CD14-positive monocyte (primary cell): ENCODE measurements around the gene CDKN1B. TPM values are rescaled to one million over a fixed set of nuclear protein-coding genes. Genes with fewer than 3 reads are reported as not detected.

Source experiments
- DNase-seq, 3 donors: peaks; one replicate each; pipeline ENCODE4 v3.0.0-alpha.2; 2011 to 2022
- H2AFZ ChIP-seq: 2 replicates; pipeline ENCODE4 v1.6.0; 2012; ENCODE audit warnings: mild to moderate bottlenecking, low read depth, low read length, inconsistent platforms; ENCODE audit not compliant: insufficient read depth, poor library complexity, severe bottlenecking
- H3K27ac ChIP-seq, 2 donors: 1 replicate in 1 of 2; 2 replicates in 1 of 2; pipeline ENCODE4 v1.5.1; 2012 to 2013; ENCODE audit warnings: low read length in 2 of 2, control low read depth in 1 of 2, inconsistent platforms in 1 of 2, low read depth in 1 of 2, mild to moderate bottlenecking in 1 of 2
- H3K27me3 ChIP-seq, 2 donors: one replicate each; pipeline versions ENCODE4 v1.6.0 to v1.6.1; 2011 to 2013; ENCODE audit warnings: low read length in 2 of 2; ENCODE audit not compliant: control insufficient read depth in 2 of 2, insufficient read depth in 2 of 2
- H3K36me3 ChIP-seq, 2 donors: replicated peaks in 1 of 2; 1 replicate in 1 of 2; 2 replicates in 1 of 2; pipeline versions ENCODE4 v1.5.1 to v1.6.1; 2012 to 2013; ENCODE audit warnings: low read length in 2 of 2, control low read depth in 1 of 2, inconsistent platforms in 1 of 2, mild to moderate bottlenecking in 1 of 2; ENCODE audit not compliant: insufficient read depth in 2 of 2, control insufficient read depth in 1 of 2
- H3K4me1 ChIP-seq, 2 donors: 1 replicate in 1 of 2; 2 replicates in 1 of 2; pipeline versions ENCODE4 v1.5.1 to v1.6.1; 2012 to 2013; ENCODE audit warnings: low read length in 2 of 2, control low read depth in 1 of 2, inconsistent platforms in 1 of 2, mild to moderate bottlenecking in 1 of 2, moderate library complexity in 1 of 2; ENCODE audit not compliant: insufficient read depth in 2 of 2, control insufficient read depth in 1 of 2
- H3K4me2 ChIP-seq: replicated peaks from 2 replicates; pipeline ENCODE3; 2012; ENCODE audit warnings: low read length, moderate library complexity, mild to moderate bottlenecking; ENCODE audit not compliant: poor library complexity, severe bottlenecking; ENCODE audit errors: extremely low read depth
- H3K4me3 ChIP-seq, 3 experiments: fragments of 200-600 bp in 1 of 3; sonication (generic) in 1 of 3; replicated peaks in 1 of 3; 1 replicate in 2 of 3; 2 replicates in 1 of 3; pipeline ENCODE4 v1.5.1; 2011 to 2013; ENCODE audit warnings: low read length in 3 of 3, mild to moderate bottlenecking in 3 of 3, control low read depth in 2 of 3, low read depth in 2 of 3, inconsistent platforms in 1 of 3, moderate library complexity in 1 of 3
- H3K79me2 ChIP-seq: 2 replicates; pipeline ENCODE4 v1.6.0; 2012; ENCODE audit warnings: mild to moderate bottlenecking, control low read depth, inconsistent platforms, low read length, moderate library complexity; ENCODE audit not compliant: insufficient read depth
- H3K9ac ChIP-seq: 2 replicates; pipeline ENCODE4 v1.6.0; 2017; ENCODE audit warnings: low read length, mild to moderate bottlenecking; ENCODE audit not compliant: insufficient read depth, poor library complexity, severe bottlenecking
- H3K9me3 ChIP-seq, 2 donors: replicated peaks in 1 of 2; 1 replicate in 1 of 2; 2 replicates in 1 of 2; pipeline versions ENCODE4 v1.5.1 to v1.6.1; 2012 to 2013; ENCODE audit warnings: low read length in 2 of 2, control low read depth in 1 of 2; ENCODE audit not compliant: control insufficient read depth in 1 of 2, insufficient read depth in 1 of 2
- H4K20me1 ChIP-seq: 2 replicates; pipeline ENCODE4 v1.6.0; 2012; ENCODE audit warnings: mild to moderate bottlenecking, low read length, control low read depth, moderate library complexity; ENCODE audit not compliant: insufficient read depth
- H3K27ac Mint-ChIP-seq, 7 donors: one replicate each; pipeline ENCODE4 v1.8.0; 2020; ENCODE audit warnings: mild to moderate bottlenecking in 7 of 7, mixed read lengths in 7 of 7, moderate library complexity in 6 of 7, inconsistent platforms in 2 of 7
- H3K27me3 Mint-ChIP-seq, 3 donors: one replicate each; pipeline ENCODE4 v1.8.0; 2021 to 2022; ENCODE audit warnings: low read depth in 3 of 3, mild to moderate bottlenecking in 3 of 3, mixed read lengths in 3 of 3, moderate library complexity in 3 of 3, inconsistent platforms in 1 of 3
- H3K36me3 Mint-ChIP-seq, 2 donors: one replicate each; pipeline ENCODE4 v1.8.0; 2020; ENCODE audit warnings: mixed read lengths in 2 of 2, inconsistent platforms in 1 of 2, mild to moderate bottlenecking in 1 of 2
- H3K4me1 Mint-ChIP-seq: one replicate; pipeline ENCODE4 v1.8.0; 2020; ENCODE audit warnings: mild to moderate bottlenecking, mixed read lengths
- H3K4me3 Mint-ChIP-seq, 2 donors: one replicate each; pipeline ENCODE4 v1.8.0; 2020; ENCODE audit warnings: mild to moderate bottlenecking in 2 of 2, mixed read lengths in 2 of 2, moderate library complexity in 1 of 2
- H3K9me3 Mint-ChIP-seq, 7 donors: one replicate each; pipeline ENCODE4 v1.8.0; 2020 to 2022; ENCODE audit warnings: mixed read lengths in 7 of 7, mild to moderate bottlenecking in 6 of 7, moderate library complexity in 6 of 7, inconsistent platforms in 2 of 7
- CTCF ChIP-seq: fragments of 200-600 bp; IDR thresholded peaks from one replicate; pipeline ENCODE4 v1.8.0; 2022; ENCODE audit warnings: antibody characterized with exemption, mild to moderate bottlenecking
- WGBS: methylation state at CpG from one replicate; pipeline ENCODE4 v1.1.5; 2013; ENCODE audit warnings: missing lambda C conversion rate; ENCODE audit not compliant: insufficient coverage; 5-methylcytosine and 5-hydroxymethylcytosine counted together
- intact Hi-C, 2 donors: fragments of 100-400 bp; cut with micrococcal nuclease; formaldehyde crosslinking; loops; one replicate each; pipeline versions ENCODE4 v1.15.0 to v1.15.1; 2023
- polyA plus RNA-seq, 3 donors: library from polyadenylated mRNA; depleted of rRNA in 1 of 3; unstranded in 2 of 3; stranded (reverse) in 1 of 3; fragments of 300-500 nt in 2 of 3; fragments of >200 nt in 1 of 3; fragmentation: Illumina TruSeq in 2 of 3; gene quantifications; 1 replicate in 2 of 3; 2 replicates in 1 of 3; pipeline ENCODE4 v1.2.3, GENCODE V29; 2012 to 2021

The CDKN1B gene
- polyA plus RNA-seq, 3 donors: 9.2 to 98.1 (median 9.5) TPM

- DNase-seq: peak; percentile 87 to 96 (median 94)
- H2AFZ ChIP-seq: peak overlapping the region; percentile 68
- H3K36me3 Mint-ChIP-seq: peaks cover 23% of the 10 kb centered on the region in 2 donors
- H3K27ac Mint-ChIP-seq: peak overlapping the region; percentile 94 to 99 (median 98)
- 0% methylated on average over 43 of the region's 93 CpGs for WGBS
- H3K9me3 ChIP-seq: no peaks in the 10 kb centered on the region
- intact Hi-C loops: loop anchor here (1.0 to 10.0 kb wide), 2 partner anchors 8 to 371 kb away; partner anchors contain the start of genes CDKN1B (in 2 of the 2), BORCS5 (in 1 of the 2) and MANSC1 (in 1 of the 2)
- peaks cover 53% of the 10 kb centered on the region for H3K4me1 Mint-ChIP-seq
- H3K79me2 ChIP-seq: peaks cover 84% of the 10 kb centered on the region
- H3K4me2 ChIP-seq: peak overlapping the region; percentile 84
- TF ChIP-seq CTCF: no peak
- peak overlapping the region; percentile 69 to 86 (median 84) for H3K4me3 ChIP-seq
- H3K27me3 Mint-ChIP-seq: peaks cover 0 to 6% (median 0%) of the 10 kb centered on the region in 3 donors
- H3K36me3 ChIP-seq: peaks cover 12 to 14% of the 10 kb centered on the region in 2 donors
- H3K27me3 ChIP-seq: no peaks in the 10 kb centered on the region
- peak overlapping the region; percentile 80 for H3K9ac ChIP-seq
- peaks cover 31 to 49% of the 10 kb centered on the region in 2 donors for H3K4me1 ChIP-seq
- peak overlapping the region; percentile 95 to 96 for H3K4me3 Mint-ChIP-seq
- peaks cover 0 to 1% (median 0%) of the 10 kb centered on the region in 7 donors for H3K9me3 Mint-ChIP-seq
- peaks cover 7% of the 10 kb centered on the region for H4K20me1 ChIP-seq
- peak overlapping the region; percentile 93 to 96 for H3K27ac ChIP-seq
Measured at GRCh38 chr12:12725086-12725955, 8.2 kb downstream of the CDKN1B start.

GRCh38 chr12:12725956-12726554 is 8.9 kb downstream of the CDKN1B start:
- DNase-seq: no peak
- WGBS: 0% methylated on average over 11 of the region's 26 CpGs
- peaks cover 5 to 7% of the 10 kb centered on the region in 2 donors for H3K36me3 ChIP-seq
- intact Hi-C loops: loop anchor here (1.0 to 10.0 kb wide), 2 partner anchors 9 to 371 kb away; partner anchors contain the start of genes CDKN1B (in 2 of the 2), BORCS5 (in 1 of the 2) and MANSC1 (in 1 of the 2)
- no peaks in the 10 kb centered on the region for H3K9me3 ChIP-seq
- Mint-ChIP-seq H3K4me3 (peak overlapping the region; percentile 93 to 96), H3K27ac (peak overlapping the region; percentile 94 to 99 (median 98)), H3K27me3 (peaks cover 0 to 6% (median 0%) of the 10 kb centered on the region in 3 donors), H3K9me3 (peaks cover 0 to 1% (median 0%) of the 10 kb centered on the region in 7 donors), H3K36me3 (peaks cover 16% of the 10 kb centered on the region in 2 donors), H3K4me1 (peaks cover 45% of the 10 kb centered on the region)
- H3K4me3 ChIP-seq: peak overlapping the region; percentile 69 to 86 (median 84)
- H4K20me1 ChIP-seq: no peaks in the 10 kb centered on the region
- peaks cover 83% of the 10 kb centered on the region for H3K79me2 ChIP-seq
- no peaks in the 10 kb centered on the region for H3K27me3 ChIP-seq
- H3K4me2 ChIP-seq: peak overlapping the region; percentile 84
- peak overlapping the region; percentile 80 for H3K9ac ChIP-seq
- H3K4me1 ChIP-seq: peaks cover 27 to 42% of the 10 kb centered on the region in 2 donors
- peak overlapping the region; percentile 68 for H2AFZ ChIP-seq
- peak overlapping the region; percentile 93 to 96 for H3K27ac ChIP-seq
- no peak for TF ChIP-seq CTCF
